GM18526 (cell line): ENCODE data around the gene GRIK5.
A peak's percentile ranks its signal among the peaks of the same experiment; 100 is the strongest.

ENCODE experiments used
- POLR2A ChIP-seq: IDR thresholded peaks from 3 replicates; pipeline ENCODE4 v1.6.1; 2011; ENCODE audit not compliant: insufficient read length; ENCODE audit errors: extremely low read depth

GRIK5 gene

DNA sequence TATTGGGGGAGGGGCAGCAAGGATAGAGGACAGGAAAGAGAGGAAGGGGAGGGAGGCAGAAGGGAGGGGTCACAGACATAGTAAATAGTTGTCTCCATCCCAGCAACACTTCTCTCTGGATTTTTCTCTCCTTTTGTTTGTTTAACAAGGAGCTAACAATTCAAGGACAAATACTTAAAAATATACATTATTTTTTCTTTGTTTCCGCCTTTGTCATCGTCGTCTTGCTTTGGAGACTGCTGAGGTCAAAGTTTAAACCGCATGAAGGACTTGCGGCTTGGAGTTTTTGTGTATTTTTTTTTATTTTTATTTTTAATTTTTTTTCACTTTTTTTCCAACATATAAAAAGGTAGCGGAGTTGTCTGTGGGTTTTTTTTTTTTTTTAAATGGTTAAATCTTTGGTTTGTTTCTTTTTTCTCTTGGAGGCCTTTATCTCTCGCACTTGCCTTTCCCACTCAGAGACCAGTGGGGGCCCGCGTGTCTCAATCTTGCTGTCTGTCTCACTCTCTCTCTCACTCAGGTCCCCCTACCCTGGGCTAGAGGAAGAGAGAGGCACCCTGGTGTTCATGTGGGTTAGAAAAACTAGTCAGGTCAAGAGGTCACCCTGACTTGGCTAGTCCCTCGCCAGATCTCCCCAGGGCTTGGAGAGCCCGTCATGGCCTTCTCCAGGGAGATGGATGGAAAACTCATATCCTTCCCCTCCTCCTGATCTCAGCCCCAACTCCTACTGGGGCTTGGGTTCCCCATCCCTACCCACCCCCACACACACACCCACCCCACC, 17.0 kb upstream of the GRIK5 start:
- no peak for TF ChIP-seq POLR2A

DNA sequence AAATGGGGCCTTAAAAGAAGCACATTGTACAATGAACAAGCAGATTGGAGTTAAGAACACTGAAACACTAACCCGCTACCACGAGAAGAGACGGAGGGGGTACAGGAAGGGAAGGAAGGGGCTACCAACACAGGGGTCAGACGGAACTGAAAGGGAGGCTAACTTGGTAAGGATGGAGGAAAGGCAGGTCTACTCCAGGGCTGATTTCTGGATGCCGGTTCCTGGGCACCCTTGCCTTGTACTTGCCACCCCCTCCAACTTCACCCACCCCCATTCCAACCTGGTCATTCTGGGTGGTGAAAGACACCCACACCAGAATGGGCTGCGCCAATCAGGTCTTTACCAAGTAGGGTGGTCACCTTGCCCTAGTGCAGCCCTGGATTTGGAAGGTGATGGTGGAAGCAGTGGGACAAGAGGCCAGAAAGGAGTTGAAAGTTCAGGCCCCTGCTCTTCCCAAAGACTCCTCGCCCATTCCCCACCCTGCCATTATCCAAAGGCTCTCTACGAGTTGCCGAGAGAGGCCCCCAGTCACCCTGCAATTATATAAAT, 16.3 kb upstream of the GRIK5 start:
- TF ChIP-seq POLR2A = no peak

DNA sequence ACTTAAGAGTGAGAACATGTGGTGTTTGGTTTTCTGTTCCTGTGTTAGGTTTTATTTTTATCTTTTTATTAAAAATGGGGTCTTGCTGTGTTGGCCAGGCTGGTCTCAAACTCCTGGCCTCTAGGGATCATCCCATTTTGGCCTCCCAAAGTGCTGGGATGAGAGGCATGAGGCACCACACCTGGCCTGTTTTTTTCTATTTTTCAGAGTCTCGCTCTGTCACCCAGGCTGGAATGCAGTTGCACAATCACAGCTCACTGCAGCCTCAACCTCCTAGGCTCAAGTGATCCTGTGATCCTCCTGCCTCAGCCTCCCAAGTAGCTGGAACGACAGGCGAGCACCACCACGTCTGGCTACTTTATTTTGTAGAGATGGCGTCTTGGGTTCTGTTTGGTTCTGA, 13.5 kb upstream of the GRIK5 start:
- no peak for TF ChIP-seq POLR2A

DNA sequence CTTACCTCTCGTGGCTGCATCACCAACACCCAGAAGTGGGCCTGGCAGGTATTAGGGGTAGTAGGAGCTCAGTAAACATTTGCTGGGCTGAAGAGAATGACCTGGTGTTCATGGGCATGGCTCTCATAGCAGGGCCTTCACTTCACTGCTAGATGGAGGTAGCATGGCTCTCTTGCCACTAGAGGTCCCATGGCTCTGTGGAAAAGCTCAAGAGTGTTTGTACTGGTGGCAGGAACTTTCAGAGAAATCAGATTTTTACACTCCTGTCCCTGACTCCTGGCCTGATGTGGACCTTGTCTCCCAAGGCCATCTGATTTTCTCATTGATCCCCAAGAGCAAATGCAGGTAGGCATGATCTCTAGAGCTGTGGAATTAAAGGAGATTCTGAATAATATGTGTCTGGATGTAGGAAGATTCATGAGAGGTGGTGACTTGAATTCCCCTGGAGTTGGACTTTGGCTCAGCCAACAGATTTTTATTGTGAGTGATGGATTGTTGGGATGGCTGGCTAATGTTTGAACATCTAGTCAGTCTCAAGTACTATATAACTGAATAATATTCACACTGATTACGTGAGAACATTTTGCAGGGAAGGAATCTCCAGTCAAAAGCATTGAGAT, 11.7 kb upstream of the GRIK5 start:
- no peak for TF ChIP-seq POLR2A

DNA sequence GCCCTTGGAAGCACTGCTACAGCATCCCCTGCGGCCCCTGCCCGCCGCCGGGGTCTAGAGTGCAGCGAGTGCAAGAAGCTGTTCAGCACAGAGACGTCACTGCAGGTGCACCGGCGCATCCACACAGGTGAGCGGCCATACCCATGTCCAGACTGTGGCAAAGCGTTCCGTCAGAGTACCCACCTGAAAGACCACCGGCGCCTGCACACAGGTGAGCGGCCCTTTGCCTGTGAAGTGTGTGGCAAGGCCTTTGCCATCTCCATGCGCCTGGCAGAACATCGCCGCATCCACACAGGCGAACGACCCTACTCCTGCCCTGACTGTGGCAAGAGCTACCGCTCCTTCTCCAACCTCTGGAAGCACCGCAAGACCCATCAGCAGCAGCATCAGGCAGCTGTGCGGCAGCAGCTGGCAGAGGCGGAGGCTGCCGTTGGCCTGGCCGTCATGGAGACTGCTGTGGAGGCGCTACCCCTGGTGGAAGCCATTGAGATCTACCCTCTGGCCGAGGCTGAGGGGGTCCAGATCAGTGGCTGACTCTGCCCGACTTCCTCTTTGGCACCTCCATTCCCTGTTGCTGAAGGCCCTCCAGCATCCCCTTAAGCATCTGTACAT, 10.9 kb upstream of the GRIK5 start:
- TF ChIP-seq POLR2A = no peak

DNA sequence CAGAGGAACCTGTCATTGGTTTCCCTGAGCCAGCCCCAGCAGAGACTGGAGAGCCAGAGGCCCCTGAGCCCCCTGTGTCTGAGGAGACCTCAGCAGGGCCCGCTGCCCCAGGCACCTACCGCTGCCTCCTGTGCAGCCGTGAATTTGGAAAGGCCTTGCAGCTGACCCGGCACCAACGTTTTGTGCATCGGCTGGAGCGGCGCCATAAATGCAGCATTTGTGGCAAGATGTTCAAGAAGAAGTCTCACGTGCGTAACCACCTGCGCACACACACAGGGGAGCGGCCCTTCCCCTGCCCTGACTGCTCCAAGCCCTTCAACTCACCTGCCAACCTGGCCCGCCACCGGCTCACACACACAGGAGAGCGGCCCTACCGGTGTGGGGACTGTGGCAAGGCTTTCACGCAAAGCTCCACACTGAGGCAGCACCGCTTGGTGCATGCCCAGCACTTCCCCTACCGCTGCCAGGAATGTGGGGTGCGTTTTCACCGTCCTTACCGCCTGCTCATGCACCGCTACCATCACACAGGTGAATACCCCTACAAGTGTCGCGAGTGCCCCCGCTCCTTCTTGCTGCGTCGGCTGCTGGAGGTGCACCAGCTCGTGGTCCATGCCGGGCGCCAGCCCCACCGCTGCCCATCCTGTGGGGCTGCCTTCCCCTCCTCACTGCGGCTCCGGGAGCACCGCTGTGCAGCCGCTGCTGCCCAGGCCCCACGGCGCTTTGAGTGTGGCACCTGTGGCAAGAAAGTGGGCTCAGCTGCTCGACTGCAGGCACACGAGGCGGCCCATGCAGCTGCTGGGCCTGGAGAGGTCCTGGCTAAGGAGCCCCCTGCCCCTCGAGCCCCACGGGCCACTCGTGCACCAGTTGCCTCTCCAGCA, 10.1 kb upstream of the GRIK5 start:
- TF ChIP-seq POLR2A = no peak

DNA sequence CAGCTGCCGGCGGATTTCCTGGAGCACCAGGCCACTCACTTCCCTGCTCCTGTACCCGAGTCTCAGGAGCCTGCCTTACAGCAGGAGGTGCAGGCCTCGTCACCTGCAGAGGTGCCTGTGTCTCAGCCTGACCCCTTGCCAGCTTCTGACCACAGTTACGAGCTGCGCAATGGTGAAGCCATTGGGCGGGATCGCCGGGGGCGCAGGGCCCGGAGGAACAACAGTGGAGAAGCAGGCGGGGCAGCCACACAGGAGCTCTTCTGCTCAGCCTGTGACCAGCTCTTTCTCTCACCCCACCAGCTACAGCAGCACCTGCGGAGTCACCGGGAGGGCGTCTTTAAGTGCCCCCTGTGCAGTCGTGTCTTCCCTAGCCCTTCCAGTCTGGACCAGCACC, 9.3 kb upstream of the GRIK5 start:
- TF ChIP-seq POLR2A = no peak

DNA sequence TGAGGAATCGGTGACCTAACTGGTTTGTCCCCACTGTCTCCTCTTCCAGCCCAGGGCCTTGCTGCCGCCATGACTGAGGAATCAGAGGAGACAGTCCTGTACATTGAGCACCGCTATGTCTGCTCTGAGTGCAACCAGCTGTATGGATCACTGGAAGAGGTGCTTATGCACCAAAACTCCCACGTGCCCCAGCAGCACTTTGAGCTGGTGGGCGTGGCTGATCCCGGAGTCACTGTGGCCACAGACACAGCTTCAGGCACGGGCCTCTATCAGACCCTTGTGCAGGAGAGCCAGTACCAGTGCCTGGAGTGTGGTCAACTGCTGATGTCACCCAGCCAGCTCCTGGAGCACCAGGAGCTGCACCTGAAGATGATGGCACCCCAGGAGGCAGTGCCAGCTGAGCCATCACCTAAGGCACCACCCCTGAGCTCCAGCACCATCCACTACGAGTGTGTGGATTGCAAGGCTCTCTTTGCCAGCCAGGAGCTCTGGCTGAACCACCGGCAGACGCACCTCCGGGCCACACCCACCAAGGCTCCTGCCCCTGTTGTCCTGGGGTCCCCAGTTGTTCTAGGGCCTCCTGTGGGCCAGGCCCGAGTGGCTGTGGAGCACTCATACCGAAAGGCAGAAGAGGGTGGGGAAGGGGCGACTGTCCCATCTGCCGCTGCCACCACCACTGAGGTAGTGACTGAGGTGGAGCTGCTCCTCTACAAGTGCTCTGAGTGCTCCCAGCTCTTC, 8.7 kb upstream of the GRIK5 start:
- TF ChIP-seq POLR2A = no peak

DNA sequence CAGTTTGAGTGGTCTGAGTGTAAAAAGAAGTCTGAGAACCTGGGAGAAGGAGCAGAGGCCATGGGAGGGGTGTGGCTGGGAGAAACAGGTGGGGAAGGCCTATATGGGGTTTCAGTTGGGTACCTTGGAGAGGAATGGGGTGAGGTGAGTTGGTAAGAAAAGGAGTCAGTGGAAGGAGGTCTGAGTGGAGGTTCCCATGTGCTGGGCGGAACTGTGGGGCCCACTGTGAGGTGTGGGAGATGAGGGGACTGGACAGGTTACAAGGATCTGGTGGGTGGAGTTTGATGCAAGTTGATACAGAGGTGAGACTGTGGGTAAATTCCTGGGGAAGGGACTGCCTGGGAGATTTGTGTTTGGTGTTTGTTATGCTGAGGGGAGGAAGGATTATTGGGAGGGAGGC, 8.1 kb upstream of the GRIK5 start:
- TF ChIP-seq POLR2A = no peak

DNA sequence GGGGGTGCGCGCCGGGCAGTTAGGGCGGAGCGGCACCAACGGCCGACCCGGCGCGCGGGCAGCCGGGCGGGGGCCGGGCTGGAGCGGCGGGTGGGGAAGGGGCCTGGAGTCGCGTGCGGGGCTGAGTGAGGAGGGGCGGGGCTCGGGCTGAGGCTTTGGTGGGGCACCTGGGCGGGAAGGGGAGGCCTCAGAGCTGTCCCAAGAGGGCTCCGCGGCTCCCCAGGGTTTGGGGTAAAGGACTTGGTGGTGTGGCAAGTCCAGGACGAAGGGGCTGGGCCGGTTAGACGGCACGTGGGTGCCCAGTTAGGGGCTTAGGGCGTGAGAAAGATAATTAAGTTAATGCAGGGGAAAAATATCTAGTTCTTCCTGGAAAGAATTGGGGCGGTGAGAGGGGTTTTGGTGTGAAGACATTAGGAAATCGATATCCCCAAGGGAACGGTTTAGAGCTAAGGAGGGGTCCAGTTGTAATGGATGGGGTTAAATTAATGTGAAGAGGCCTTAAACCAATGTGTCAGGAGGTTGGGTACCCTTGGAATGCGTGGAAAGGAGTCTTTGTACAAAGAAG, 6.5 kb upstream of the GRIK5 start:
- TF ChIP-seq POLR2A = no peak

DNA sequence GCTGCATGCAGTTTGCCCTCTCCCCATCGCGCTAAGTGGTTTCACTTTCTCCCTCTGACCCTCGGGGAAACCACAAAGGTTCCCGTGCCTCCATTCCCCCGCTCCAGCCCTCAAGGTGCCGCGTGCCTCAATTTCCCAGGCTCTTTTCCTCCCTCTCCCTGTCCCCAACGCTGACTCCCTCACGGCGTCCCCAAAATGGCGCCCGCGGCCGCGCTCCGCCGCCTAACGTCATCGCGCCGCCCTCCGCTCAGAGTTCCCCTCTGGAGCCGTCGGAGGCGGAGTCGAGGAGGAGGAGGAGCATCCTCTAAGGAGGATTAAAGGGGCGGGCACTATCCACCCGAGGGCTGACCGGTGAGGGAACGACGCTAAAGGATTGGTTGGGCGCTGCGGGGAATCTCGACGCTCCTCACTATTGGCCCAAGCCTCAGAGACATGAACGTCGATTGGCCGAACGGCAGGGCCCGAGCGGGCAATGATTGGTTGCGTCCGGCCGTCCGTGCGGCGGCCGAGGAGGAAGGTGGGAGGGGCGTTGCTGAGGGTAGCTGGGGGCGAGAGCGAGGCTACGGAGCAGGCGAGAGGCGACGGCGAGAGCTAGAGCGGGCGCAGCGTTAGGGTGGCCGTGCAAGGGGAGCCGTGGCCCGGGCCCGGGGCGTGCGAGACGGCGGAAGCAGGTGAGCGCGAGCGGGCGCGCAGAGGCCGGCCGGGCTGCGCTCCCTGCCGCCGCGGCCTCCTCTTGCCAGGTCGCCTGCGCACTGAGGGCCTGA, 5.8 kb upstream of the GRIK5 start, which contains the start of gene ZNF574:
TSS of gene ZNF574 (plus strand) at position 551 of the 764 bp plus-strand sequence. CDS start 2,441 bp downstream, outside the sequence.
- TF ChIP-seq POLR2A = peak; percentile 88

DNA sequence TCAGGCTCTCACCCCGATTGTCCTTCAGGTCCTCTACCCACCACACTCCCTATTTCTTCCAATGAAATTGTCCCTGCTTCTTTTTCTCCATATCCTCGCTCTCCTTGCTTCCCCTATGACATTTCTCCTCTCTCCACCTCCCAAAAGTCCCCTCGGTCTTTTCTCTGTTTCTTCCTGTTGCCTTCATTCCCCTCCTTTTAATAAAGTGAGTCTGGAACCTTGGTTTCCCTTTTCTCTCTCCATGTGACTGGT, 5.3 kb upstream of the GRIK5 start:
- TF ChIP-seq POLR2A = no peak

DNA sequence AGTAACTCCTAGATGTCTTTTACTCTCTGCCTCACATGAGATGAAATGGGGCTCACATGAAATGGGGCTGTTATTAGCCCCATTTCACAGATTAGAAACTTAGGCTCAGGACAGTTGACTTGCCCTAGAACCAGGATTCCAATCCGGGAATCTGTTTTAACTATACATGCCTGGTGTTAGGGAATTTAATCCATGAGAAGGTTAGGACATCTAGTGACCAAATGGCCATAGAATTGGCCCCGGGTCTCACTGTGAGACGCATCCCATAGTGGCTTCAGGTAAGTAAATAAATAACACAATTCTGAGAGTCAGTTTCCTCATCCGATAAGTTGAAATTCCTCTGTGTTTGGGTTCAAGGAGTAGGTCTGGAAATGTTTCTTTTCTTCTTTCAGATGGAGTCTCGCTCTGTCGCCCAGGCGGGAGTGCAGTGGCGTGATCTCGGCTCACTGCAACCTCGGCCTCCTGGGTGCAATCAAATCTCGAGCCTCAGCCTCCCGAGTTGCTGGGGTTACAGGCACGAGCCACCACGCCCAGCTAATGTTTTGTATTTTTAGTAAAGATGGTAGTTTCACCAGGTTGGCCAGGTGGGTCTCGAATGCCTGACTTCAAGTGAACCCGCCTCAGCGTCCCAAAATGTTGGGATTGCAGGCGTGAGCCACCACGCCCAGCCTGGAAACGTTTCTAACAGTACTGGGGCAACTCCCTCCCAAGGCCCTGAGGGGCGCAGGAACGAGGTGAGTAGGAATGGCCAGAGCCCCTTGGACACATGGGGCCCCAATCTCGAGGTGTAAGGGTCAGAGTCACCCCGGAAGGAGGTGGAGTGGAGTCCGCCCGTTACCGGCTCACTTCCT, 4.7 kb upstream of the GRIK5 start:
- TF ChIP-seq POLR2A = no peak
